Neural cell (in vitro differentiated cells): ENCODE data around the gene PCNX2.

Experiments
- EP300 ChIP-seq: fragments of 450-650 bp; conservative IDR thresholded peaks from 2 replicates; pipeline ENCODE4 v1.6.1; 2014; ENCODE audit warnings: antibody characterized with exemption, mild to moderate bottlenecking, moderate library complexity; ENCODE audit not compliant: poor library complexity, severe bottlenecking
- EZH2 ChIP-seq: fragments of 200-600, 300-800 bp; shearing (Covaris generic), sonication (generic); IDR thresholded peaks from 2 replicates; pipeline ENCODE4 v1.6.1; 2014; ENCODE audit warnings: antibody characterized with exemption, low read length, borderline replicate concordance, mild to moderate bottlenecking; ENCODE audit not compliant: insufficient read depth, poor library complexity, severe bottlenecking
- MXI1 ChIP-seq: fragments of 450-650 bp; conservative IDR thresholded peaks from 2 replicates; pipeline ENCODE4 v1.6.1; 2014; ENCODE audit warnings: antibody characterized with exemption, mild to moderate bottlenecking; ENCODE audit not compliant: poor library complexity, severe bottlenecking
- POLR2AphosphoS5 ChIP-seq: IDR thresholded peaks from 2 replicates; pipeline ENCODE4 v1.6.1; 2012
- SMC3 ChIP-seq: fragments of 450-650 bp; conservative IDR thresholded peaks from 2 replicates; pipeline ENCODE4 v1.6.1; 2014; ENCODE audit warnings: antibody characterized with exemption, mild to moderate bottlenecking, moderate library complexity; ENCODE audit not compliant: poor library complexity
- TAF1 ChIP-seq: IDR thresholded peaks from 2 replicates; pipeline ENCODE4 v1.6.1; 2012; ENCODE audit warnings: low read depth
- TF ChIP-seq, protein P1 (sequence below): fragments of 450-650 bp; IDR thresholded peaks from 2 replicates; pipeline ENCODE4 v1.5.1; 2014; ENCODE audit warnings: antibody characterized with exemption, mild to moderate bottlenecking, moderate library complexity; ENCODE audit not compliant: poor library complexity, severe bottlenecking
- TF ChIP-seq, protein P2 (sequence below): IDR thresholded peaks from 2 replicates; pipeline ENCODE4 v1.6.1; 2012; ENCODE audit warnings: borderline replicate concordance

DNA sequence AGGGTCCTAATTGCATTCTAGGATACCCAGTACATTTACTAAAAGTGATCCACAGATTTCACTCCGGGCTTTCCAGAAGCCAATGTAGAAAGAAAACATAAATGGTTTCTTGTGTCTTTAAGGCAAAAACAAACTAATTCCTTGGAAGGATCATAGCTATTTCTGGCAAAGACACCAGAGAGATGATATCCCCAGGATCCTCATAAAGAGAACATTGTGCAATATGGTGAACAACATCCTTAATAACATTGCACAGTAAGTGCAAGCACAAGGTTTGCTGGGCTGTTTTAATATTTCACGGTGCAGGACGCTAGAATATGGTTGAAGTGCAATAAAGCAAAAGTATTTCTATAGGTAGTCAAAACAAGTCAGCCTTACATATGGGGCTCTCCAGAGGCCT, 262.2 kb downstream of the PCNX2 start:
- TF ChIP-seq, protein P1, sequence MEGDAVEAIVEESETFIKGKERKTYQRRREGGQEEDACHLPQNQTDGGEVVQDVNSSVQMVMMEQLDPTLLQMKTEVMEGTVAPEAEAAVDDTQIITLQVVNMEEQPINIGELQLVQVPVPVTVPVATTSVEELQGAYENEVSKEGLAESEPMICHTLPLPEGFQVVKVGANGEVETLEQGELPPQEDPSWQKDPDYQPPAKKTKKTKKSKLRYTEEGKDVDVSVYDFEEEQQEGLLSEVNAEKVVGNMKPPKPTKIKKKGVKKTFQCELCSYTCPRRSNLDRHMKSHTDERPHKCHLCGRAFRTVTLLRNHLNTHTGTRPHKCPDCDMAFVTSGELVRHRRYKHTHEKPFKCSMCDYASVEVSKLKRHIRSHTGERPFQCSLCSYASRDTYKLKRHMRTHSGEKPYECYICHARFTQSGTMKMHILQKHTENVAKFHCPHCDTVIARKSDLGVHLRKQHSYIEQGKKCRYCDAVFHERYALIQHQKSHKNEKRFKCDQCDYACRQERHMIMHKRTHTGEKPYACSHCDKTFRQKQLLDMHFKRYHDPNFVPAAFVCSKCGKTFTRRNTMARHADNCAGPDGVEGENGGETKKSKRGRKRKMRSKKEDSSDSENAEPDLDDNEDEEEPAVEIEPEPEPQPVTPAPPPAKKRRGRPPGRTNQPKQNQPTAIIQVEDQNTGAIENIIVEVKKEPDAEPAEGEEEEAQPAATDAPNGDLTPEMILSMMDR: no peak
- no peak for TF ChIP-seq TAF1
- TF ChIP-seq EP300: no peak
- no peak for TF ChIP-seq POLR2AphosphoS5
- TF ChIP-seq EZH2: no peak
- TF ChIP-seq, protein P2, sequence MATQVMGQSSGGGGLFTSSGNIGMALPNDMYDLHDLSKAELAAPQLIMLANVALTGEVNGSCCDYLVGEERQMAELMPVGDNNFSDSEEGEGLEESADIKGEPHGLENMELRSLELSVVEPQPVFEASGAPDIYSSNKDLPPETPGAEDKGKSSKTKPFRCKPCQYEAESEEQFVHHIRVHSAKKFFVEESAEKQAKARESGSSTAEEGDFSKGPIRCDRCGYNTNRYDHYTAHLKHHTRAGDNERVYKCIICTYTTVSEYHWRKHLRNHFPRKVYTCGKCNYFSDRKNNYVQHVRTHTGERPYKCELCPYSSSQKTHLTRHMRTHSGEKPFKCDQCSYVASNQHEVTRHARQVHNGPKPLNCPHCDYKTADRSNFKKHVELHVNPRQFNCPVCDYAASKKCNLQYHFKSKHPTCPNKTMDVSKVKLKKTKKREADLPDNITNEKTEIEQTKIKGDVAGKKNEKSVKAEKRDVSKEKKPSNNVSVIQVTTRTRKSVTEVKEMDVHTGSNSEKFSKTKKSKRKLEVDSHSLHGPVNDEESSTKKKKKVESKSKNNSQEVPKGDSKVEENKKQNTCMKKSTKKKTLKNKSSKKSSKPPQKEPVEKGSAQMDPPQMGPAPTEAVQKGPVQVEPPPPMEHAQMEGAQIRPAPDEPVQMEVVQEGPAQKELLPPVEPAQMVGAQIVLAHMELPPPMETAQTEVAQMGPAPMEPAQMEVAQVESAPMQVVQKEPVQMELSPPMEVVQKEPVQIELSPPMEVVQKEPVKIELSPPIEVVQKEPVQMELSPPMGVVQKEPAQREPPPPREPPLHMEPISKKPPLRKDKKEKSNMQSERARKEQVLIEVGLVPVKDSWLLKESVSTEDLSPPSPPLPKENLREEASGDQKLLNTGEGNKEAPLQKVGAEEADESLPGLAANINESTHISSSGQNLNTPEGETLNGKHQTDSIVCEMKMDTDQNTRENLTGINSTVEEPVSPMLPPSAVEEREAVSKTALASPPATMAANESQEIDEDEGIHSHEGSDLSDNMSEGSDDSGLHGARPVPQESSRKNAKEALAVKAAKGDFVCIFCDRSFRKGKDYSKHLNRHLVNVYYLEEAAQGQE: no peak
- TF ChIP-seq SMC3: no peak
- TF ChIP-seq MXI1: no peak
